Spleen (tissue), 11 donors: ENCODE results near the gene MECP2. TPM values are rescaled to one million over a fixed set of nuclear protein-coding genes. Genes with fewer than 3 reads are reported as not detected.
"Not testable (repeated sequence)": the region's sequence is repeated elsewhere in the genome, so short reads cannot be mapped to it uniquely, and the experiment has no call there.

ENCODE experiments used
- DNase-seq: peaks from one replicate; pipeline ENCODE4 v3.0.0-alpha.2; 2020
- H3K27ac ChIP-seq, 8 donors: fragments of 200-600 bp; sonication (generic) in 7 of 8; 1 replicate in 4 of 8; 2 replicates in 4 of 8; pipeline versions ENCODE4 v1.5.0 to v1.8.0; 2016 to 2021; ENCODE audit warnings: inconsistent platforms in 4 of 8, mild to moderate bottlenecking in 4 of 8, moderate library complexity in 1 of 8
- H3K27me3 ChIP-seq, 7 donors: fragments of 200-600 bp; sonication (generic) in 6 of 7; replicated peaks in 1 of 7; 1 replicate in 4 of 7; 2 replicates in 3 of 7; pipeline versions ENCODE4 v1.5.0 to v1.8.0; 2016 to 2021; ENCODE audit warnings: inconsistent platforms in 3 of 7, mild to moderate bottlenecking in 1 of 7
- H3K36me3 ChIP-seq, 6 donors: fragments of 200-600 bp; sonication (generic) in 5 of 6; 1 replicate in 4 of 6; 2 replicates in 2 of 6; pipeline versions ENCODE4 v1.5.0 to v1.8.0; 2016 to 2021; ENCODE audit warnings: inconsistent platforms in 2 of 6
- H3K4me1 ChIP-seq, 6 donors: fragments of 200-600 bp; sonication (generic) in 5 of 6; 1 replicate in 3 of 6; 2 replicates in 3 of 6; pipeline versions ENCODE4 v1.5.0 to v1.8.0; 2016 to 2021; ENCODE audit warnings: inconsistent platforms in 3 of 6
- H3K4me3 ChIP-seq, 8 donors: fragments of 200-600 bp; sonication (generic) in 7 of 8; 1 replicate in 4 of 8; 2 replicates in 4 of 8; pipeline versions ENCODE4 v1.5.0 to v1.8.0; 2016 to 2021; ENCODE audit warnings: inconsistent platforms in 4 of 8, mild to moderate bottlenecking in 4 of 8, moderate library complexity in 2 of 8
- H3K9me3 ChIP-seq, 8 donors: fragments of 200-600 bp; sonication (generic) in 7 of 8; 1 replicate in 4 of 8; 2 replicates in 4 of 8; pipeline versions ENCODE4 v1.5.0 to v1.8.0; 2016 to 2021; ENCODE audit warnings: inconsistent platforms in 4 of 8
- CTCF ChIP-seq, 11 experiments: fragments of 200-600 bp in 7 of 11; fragments of 450-650 bp in 4 of 11; sonication (generic) in 4 of 11; IDR thresholded peaks in 8 of 11; conservative IDR thresholded peaks in 3 of 11; 1 replicate in 7 of 11; 2 replicates in 4 of 11; pipeline versions ENCODE4 v1.4.0 to v1.8.0; 2016 to 2021; ENCODE audit warnings: antibody characterized with exemption in 11 of 11, inconsistent platforms in 4 of 11, mild to moderate bottlenecking in 1 of 11
- POLR2A ChIP-seq, 3 donors: fragments of 450-650 bp; IDR thresholded peaks; one replicate each; pipeline ENCODE4 v1.5.1; 2017; ENCODE audit warnings: antibody characterized with exemption in 3 of 3, mild to moderate bottlenecking in 1 of 3
- POLR2AphosphoS5 ChIP-seq, 3 donors: sonication (generic); formaldehyde crosslinking; IDR thresholded peaks; one replicate each; pipeline ENCODE4 v1.5.1; 2017; ENCODE audit warnings: antibody characterized with exemption in 3 of 3
- WGBS, 5 donors: extraction: QIAGEN DNeasy Blood & Tissue Kit in 3 of 5; methylation state at CpG; one replicate each; pipeline versions ENCODE4 v1.1.5 to v1.1.7; 2013 to 2018; 5-methylcytosine and 5-hydroxymethylcytosine counted together
- intact Hi-C: fragments of 100-400 bp; cut with DNase I; formaldehyde crosslinking; loops from one replicate; pipeline ENCODE4 v1.15.0; 2023; ENCODE audit warnings: low total_unique reads
- polyA plus RNA-seq, 3 donors: library from polyadenylated mRNA; stranded (reverse); fragments of 200-250 nt; gene quantifications; one replicate each; pipeline ENCODE4 v1.2.1, GENCODE V29; 2013
- total RNA-seq, 7 donors: library from RNA; depleted of rRNA in 3 of 7; stranded (reverse); fragments of >200 nt in 3 of 7; fragmentation: NEBNext Ultra II Directional in 4 of 7; extraction: Animal tissue kit (Norgen Biotek cat#: 25700) in 4 of 7; gene quantifications; one replicate each; pipeline versions ENCODE4 v1.1.0 to v1.2.1, GENCODE V29; 2016 to 2021
- donor health status: healthy with polysubstance abuse.
- donor health status: DM: no; HTN: no; CAD: no; lungs with moderate emphysema.
- donor health status: DM: no; HTN: no; CAD: no.
- donor health status: Bipolar disorder and iron deficiency.
- donor health status: healthy.
- donor health status: DM: no; HTN: no; CAD: no.
- donor health status: DM: yes; HTN: yes; CAD: no.

The MECP2 gene
- total and polyA plus RNA-seq, 10 donors, result 15.2 to 104 (median 71.5) TPM

GRCh38 chrX:153981231-153981630 lies 116.3 kb downstream of the MECP2 start:
- Histone ChIP-seq H3K9me3 (no peaks in the 10 kb centered on the region), H3K27me3 (peaks cover 0 to 21% (median 0%) of the 10 kb centered on the region in 7 donors), H3K27ac (peak overlapping the region in 7 of 8 donors; percentile 72 to 90 (median 79)), H3K4me1 (peaks cover 23 to 61% (median 51%) of the 10 kb centered on the region in 6 donors), H3K4me3 (peak overlapping the region in 1 of 8 donors; percentile 54), H3K36me3 (peaks cover 0 to 4% (median 0%) of the 10 kb centered on the region in 6 donors)
- DNase-seq, result peak; percentile 73
- 62 to 76% (median 72%) methylated on average over 3 to 7 of the region's 7 CpGs for WGBS, 5 donors
- intact Hi-C loops, result no loop called here
- no peak for TF ChIP-seq POLR2AphosphoS5 (IDR thresholded peaks at IDR 0.05)
- no peak for TF ChIP-seq POLR2A (IDR thresholded peaks at IDR 0.05)
- TF ChIP-seq CTCF (IDR thresholded peaks at IDR 0.05 in 8 of 11, conservative IDR thresholded peaks at IDR 0.05 in 3 of 11), result no peak

- H3K27ac ChIP-seq, result peak overlapping the region; percentile 42 to 90 (median 76)
- 36 to 62% (median 44%) methylated on average over 6 to 10 of the region's 10 CpGs for WGBS, 5 donors
These were observed 117.1 kb downstream of the MECP2 start for GRCh38 chrX:153980394-153980793.

GRCh38 chrX:153974726-153975286 lies 122.7 kb downstream of the MECP2 start:
- intact Hi-C loops, result no loop called here
- H3K4me3 ChIP-seq, result peak overlapping the region in 1 of 8 donors; percentile 95
- peaks cover 11 to 27% (median 22%) of the 10 kb centered on the region in 6 donors for H3K4me1 ChIP-seq
- peak overlapping the region in 7 of 8 donors; percentile 98 to 100 (median 99) for H3K27ac ChIP-seq
- DNase-seq, result peak; percentile 76
- H3K36me3 ChIP-seq, result no peaks in the 10 kb centered on the region
- H3K27me3 ChIP-seq, result no peaks in the 10 kb centered on the region
- TF ChIP-seq POLR2A (IDR thresholded peaks at IDR 0.05) (no peak), CTCF (IDR thresholded peaks at IDR 0.05 in 8 of 11, conservative IDR thresholded peaks at IDR 0.05 in 3 of 11) (no peak), POLR2AphosphoS5 (IDR thresholded peaks at IDR 0.05) (no peak)
- 29 to 68% (median 61%) methylated on average over 2 to 3 of the region's 3 CpGs for WGBS, 5 donors
- H3K9me3 ChIP-seq, result no peaks in the 10 kb centered on the region

More at GRCh38 chrX:153980394-153980793, 117.1 kb downstream of the MECP2 start:
- TF ChIP-seq POLR2AphosphoS5 (IDR thresholded peaks at IDR 0.05), result peak in 1 of 3 donors; percentile 24
- intact Hi-C loops, H3K36me3 ChIP-seq, H3K9me3 ChIP-seq, DNase-seq: not testable (repeated sequence)
- peaks cover 0 to 21% (median 0%) of the 10 kb centered on the region in 7 donors for H3K27me3 ChIP-seq
- H3K4me1 ChIP-seq, result peaks cover 22 to 53% (median 46%) of the 10 kb centered on the region in 6 donors
- peak overlapping the region in 1 of 8 donors; percentile 36 for H3K4me3 ChIP-seq

- no peaks in the 10 kb centered on the region for H3K36me3 ChIP-seq
- TF ChIP-seq CTCF (IDR thresholded peaks at IDR 0.05 in 8 of 11, conservative IDR thresholded peaks at IDR 0.05 in 3 of 11), result no peak
- peak in 2 of 3 donors; percentile 19 to 56 for TF ChIP-seq POLR2AphosphoS5 (IDR thresholded peaks at IDR 0.05)
- peak overlapping the region in 4 of 8 donors; percentile 74 to 97 (median 91) for H3K4me3 ChIP-seq
- peak overlapping the region; percentile 98 to 100 (median 99) for H3K27ac ChIP-seq
- peak; percentile 85 for DNase-seq
- intact Hi-C loops, result no loop called here
- peaks cover 11 to 33% (median 29%) of the 10 kb centered on the region in 6 donors for H3K4me1 ChIP-seq
- no peaks in the 10 kb centered on the region for H3K27me3 ChIP-seq
- H3K9me3 ChIP-seq, result no peaks in the 10 kb centered on the region
- WGBS, 5 donors, result 53 to 70% (median 65%) methylated on average over 4 to 14 of the region's 14 CpGs
These were observed 123.4 kb downstream of the MECP2 start for GRCh38 chrX:153974003-153974725.
